Measurements from ENCODE around the gene AGTR1.

- TF ChIP-seq CTCF (IDR thresholded peaks at IDR 0.05), result no peak
- TF ChIP-seq EZH2phosphoT487 (IDR thresholded peaks at IDR 0.05), result no peak
- no peak for TF ChIP-seq EZH2 (IDR thresholded peaks at IDR 0.05)
Measured at GRCh38 chr3:148757238-148758215, 59.8 kb downstream of the AGTR1 start.

All from neural progenitor cell (in vitro differentiated cells).